Activated CD8-positive, alpha-beta T cell treated with anti-CD3 and anti-CD28 coated beads, Interleukin-2, amount 10 ng/mL, durations not matched to agents 7 days and 5 days (primary cell): Measurements from ENCODE around the gene RNF224. TPM values are rescaled to one million over a fixed set of nuclear protein-coding genes. Genes with fewer than 3 reads are reported as not detected.

ENCODE experiments used
- ATAC-seq: fragments of 150-1000 bp; cut with Tn5 transposase; one replicate; pipeline ENCODE4 v1.10.0; 2021; ENCODE audit warnings: moderate library complexity
- CTCF ChIA-PET: fragments of 350-600 bp; sonication (Branson Sonifier 250); formaldehyde crosslinking; loops from one replicate; lab custom pipeline; 2021; ENCODE audit warnings: antibody characterized with exemption; lab: Charles Lee
- POLR2A ChIA-PET: fragments of 350-600 bp; sonication (Branson Sonifier 250); formaldehyde crosslinking; loops from one replicate; lab custom pipeline; 2021; ENCODE audit warnings: antibody characterized with exemption; lab: Charles Lee
- DNase-seq: peaks from one replicate; pipeline ENCODE4 v3.0.0-alpha.2; 2020
- H3K27ac Mint-ChIP-seq: one replicate; pipeline ENCODE4 v1.8.0; 2021; ENCODE audit warnings: mild to moderate bottlenecking, mixed read lengths
- H3K27me3 Mint-ChIP-seq: one replicate; pipeline ENCODE4 v1.8.0; 2021; ENCODE audit warnings: low read depth, mixed read lengths
- H3K36me3 Mint-ChIP-seq: one replicate; pipeline ENCODE4 v1.8.0; 2021; ENCODE audit warnings: low read depth, mixed read lengths
- H3K4me1 Mint-ChIP-seq: one replicate; pipeline ENCODE4 v1.8.0; 2021; ENCODE audit warnings: low read depth, mixed read lengths
- H3K4me3 Mint-ChIP-seq: one replicate; pipeline ENCODE4 v1.8.0; 2021; ENCODE audit warnings: mild to moderate bottlenecking, mixed read lengths
- H3K9me3 Mint-ChIP-seq: one replicate; pipeline ENCODE4 v1.8.0; 2022; ENCODE audit warnings: mixed read lengths; ENCODE audit not compliant: insufficient read depth
- total RNA-seq, 2 experiments: library from RNA; stranded (reverse); gene quantifications; one replicate each; pipeline ENCODE4 v1.2.3, GENCODE V29; 2021

The RNF224 gene
- total RNA-seq, 2 experiments from 2014 or later = not detected

- no peaks in the 10 kb centered on the region for H3K9me3 Mint-ChIP-seq
- H3K27me3 Mint-ChIP-seq = no peaks in the 10 kb centered on the region
- no peak for DNase-seq
- H3K36me3 Mint-ChIP-seq = peaks cover 20% of the 10 kb centered on the region
- H3K4me1 Mint-ChIP-seq = peaks cover 42% of the 10 kb centered on the region
- ATAC-seq = no peak
- H3K27ac Mint-ChIP-seq = peak overlapping the region; percentile 32
- POLR2A ChIA-PET = interaction anchor here (3.2 kb wide), 1 partner anchor 14 kb away, joined by 20 read pairs; the partner anchor contains the start of gene TPRN
- CTCF ChIA-PET = interaction anchor here (1.7 kb wide), 1 partner anchor 50 kb away, joined by 4 read pairs; no protein-coding TSS in a partner anchor
- peak overlapping the region; percentile 90 for H3K4me3 Mint-ChIP-seq
These were observed 40.9 kb upstream of the RNF224 start for GRCh38 chr9:137186385-137186784.

- peak overlapping the region; percentile 90 for H3K4me3 Mint-ChIP-seq
- peak overlapping the region; percentile 96 for H3K27ac Mint-ChIP-seq
- DNase-seq = no peak
- CTCF ChIA-PET = interaction anchor here (1.2 to 3.4 kb wide), 6 partner anchors 11 to 119 kb away, joined by 3 to 23 read pairs (median 4); partner anchors contain the start of genes CYSRT1 and RNF224
- POLR2A ChIA-PET = interaction anchor here (0.7 to 3.2 kb wide), 12 partner anchors 11 to 243 kb away, joined by 3 to 28 read pairs (median 4); partner anchors contain the start of genes CYSRT1, RNF208, SAPCD2 and TPRN
- H3K27me3 Mint-ChIP-seq = no peaks in the 10 kb centered on the region
- H3K9me3 Mint-ChIP-seq = no peaks in the 10 kb centered on the region
- ATAC-seq = no peak
- H3K36me3 Mint-ChIP-seq = peaks cover 16% of the 10 kb centered on the region
- peaks cover 42% of the 10 kb centered on the region for H3K4me1 Mint-ChIP-seq
These were observed 39.9 kb upstream of the RNF224 start for GRCh38 chr9:137187386-137187785.

GRCh38 chr9:137188086-137188489, 39.2 kb upstream of the RNF224 start:
- ATAC-seq = no peak
- Mint-ChIP-seq H3K9me3 (no peaks in the 10 kb centered on the region), H3K4me1 (peaks cover 42% of the 10 kb centered on the region)

GRCh38 chr9:137188490-137189296, 38.6 kb upstream of the RNF224 start, which contains the start of the genes ANAPC2 and SSNA1:
TSS of gene ANAPC2 (minus strand) at chr9:137188560. CDS start at chr9:137188532, 28 bp downstream.
TSS of gene SSNA1 (plus strand) at chr9:137188676. CDS start at chr9:137188727, 51 bp downstream.
- peak within 1 kb of the TSS; percentile 97 for H3K4me3 Mint-ChIP-seq
- ChIA-PET CTCF (interaction anchor here (0.7 to 3.4 kb wide), 22 partner anchors 10 to 153 kb away, joined by 3 to 23 read pairs (median 4); partner anchors contain the start of genes CYSRT1, MAN1B1, RNF208 and RNF224), POLR2A (interaction anchor here (0.6 to 3.2 kb wide), 25 partner anchors 8 to 119 kb away, joined by 3 to 28 read pairs (median 4); partner anchors contain the start of genes CYSRT1, LRRC26, MAN1B1 and RNF208)
- no peaks in the 10 kb centered on the region for H3K9me3 Mint-ChIP-seq
- DNase-seq (peak; percentile 93), ATAC-seq (peak; percentile 81)
- H3K27ac Mint-ChIP-seq = peak within 1 kb of the TSS; percentile 97
- no peaks in the 10 kb centered on the region for H3K27me3 Mint-ChIP-seq
- H3K4me1 Mint-ChIP-seq = peaks cover 42% of the 10 kb centered on the region
- H3K36me3 Mint-ChIP-seq = peaks cover 12% of the 10 kb centered on the region

More at GRCh38 chr9:137188086-137188489, 39.2 kb upstream of the RNF224 start:
- peaks cover 16% of the 10 kb centered on the region for H3K36me3 Mint-ChIP-seq
- DNase-seq = no peak
- peak overlapping the region; percentile 90 for H3K4me3 Mint-ChIP-seq
- no peaks in the 10 kb centered on the region for H3K27me3 Mint-ChIP-seq
- peak overlapping the region; percentile 96 for H3K27ac Mint-ChIP-seq
- ChIA-PET CTCF (interaction anchor here (1.2 to 3.4 kb wide), 12 partner anchors 10 to 120 kb away, joined by 3 to 23 read pairs (median 5); partner anchors contain the start of genes CYSRT1, RNF208, RNF224 and TPRN), POLR2A (interaction anchor here (0.7 to 3.2 kb wide), 13 partner anchors 10 to 244 kb away, joined by 3 to 28 read pairs (median 4); partner anchors contain the start of genes CYSRT1, RNF208, SAPCD2 and TPRN)

- CTCF ChIA-PET = interaction anchor here (0.7 to 3.4 kb wide), 20 partner anchors 9 to 154 kb away, joined by 3 to 23 read pairs (median 4); partner anchors contain the start of genes CYSRT1, MAN1B1, RNF208 and RNF224
- DNase-seq (no peak), ATAC-seq (no peak)
- Mint-ChIP-seq H3K27me3 (no peaks in the 10 kb centered on the region), H3K27ac (peak overlapping the region; percentile 97), H3K36me3 (peaks cover 8% of the 10 kb centered on the region), H3K4me3 (peak overlapping the region; percentile 97), H3K4me1 (peaks cover 38% of the 10 kb centered on the region), H3K9me3 (no peaks in the 10 kb centered on the region)
- POLR2A ChIA-PET = interaction anchor here (0.6 to 3.2 kb wide), 21 partner anchors 9 to 120 kb away, joined by 3 to 28 read pairs (median 5); partner anchors contain the start of genes CYSRT1, LRRC26, MAN1B1 and RNF208
These were observed 37.7 kb upstream of the RNF224 start for GRCh38 chr9:137189297-137190295.

GRCh38 chr9:137190315-137190856, 36.9 kb upstream of the RNF224 start:
- H3K36me3 Mint-ChIP-seq = peaks cover 8% of the 10 kb centered on the region
- no peaks in the 10 kb centered on the region for H3K9me3 Mint-ChIP-seq
- ChIA-PET POLR2A (interaction anchor here (0.8 kb wide), 1 partner anchor 61 kb away, joined by 3 read pairs; no protein-coding TSS in a partner anchor), CTCF (interaction anchor here (1.3 to 3.4 kb wide), 5 partner anchors 8 to 71 kb away, joined by 3 to 23 read pairs (median 9); partner anchors contain the start of genes CYSRT1, RNF224 and TPRN)
- no peaks in the 10 kb centered on the region for H3K27me3 Mint-ChIP-seq
- peak overlapping the region; percentile 61 for H3K27ac Mint-ChIP-seq
- ATAC-seq (no peak), DNase-seq (no peak)
- H3K4me3 Mint-ChIP-seq = peak overlapping the region; percentile 97
- peaks cover 38% of the 10 kb centered on the region for H3K4me1 Mint-ChIP-seq

GRCh38 chr9:137191245-137191644, 36.1 kb upstream of the RNF224 start:
- ChIA-PET CTCF (interaction anchor here (1.5 to 1.7 kb wide), 2 partner anchors 36 to 72 kb away, joined by 4 read pairs; partner anchors contain the start of gene RNF224), POLR2A (interaction anchor here (0.8 to 1.3 kb wide), 2 partner anchors 14 to 62 kb away, joined by 3 to 5 read pairs; partner anchors contain the start of gene TMEM203)
- Mint-ChIP-seq H3K4me3 (no peak overlapping the region), H3K27me3 (no peaks in the 10 kb centered on the region), H3K4me1 (peaks cover 35% of the 10 kb centered on the region), H3K36me3 (peaks cover 8% of the 10 kb centered on the region), H3K9me3 (no peaks in the 10 kb centered on the region), H3K27ac (no peak overlapping the region)
- ATAC-seq (no peak), DNase-seq (no peak)

- CTCF ChIA-PET = interaction anchor here (0.7 to 1.5 kb wide), 3 partner anchors 9 to 157 kb away, joined by 3 to 4 read pairs (median 3); partner anchors contain the start of gene RNF224
- H3K36me3 Mint-ChIP-seq = peaks cover 6% of the 10 kb centered on the region
These were observed 35.4 kb upstream of the RNF224 start for GRCh38 chr9:137191691-137192447.

GRCh38 chr9:137192448-137192780, 34.9 kb upstream of the RNF224 start:
- H3K9me3 Mint-ChIP-seq = no peaks in the 10 kb centered on the region
- H3K4me1 Mint-ChIP-seq = peaks cover 23% of the 10 kb centered on the region
- peaks cover 5% of the 10 kb centered on the region for H3K36me3 Mint-ChIP-seq
- no peak for ATAC-seq
- no peak overlapping the region for H3K27ac Mint-ChIP-seq
- ChIA-PET POLR2A (interaction anchor here (0.6 to 1.6 kb wide), 3 partner anchors 13 to 58 kb away, joined by 3 to 5 read pairs (median 4); partner anchors contain the start of genes TMEM203 and TUBB4B), CTCF (interaction anchor here (0.7 to 1.5 kb wide), 3 partner anchors 9 to 158 kb away, joined by 3 to 4 read pairs (median 3); partner anchors contain the start of gene RNF224)
- H3K4me3 Mint-ChIP-seq = no peak overlapping the region
- DNase-seq = no peak
- no peaks in the 10 kb centered on the region for H3K27me3 Mint-ChIP-seq

More at GRCh38 chr9:137191691-137192447, 35.4 kb upstream of the RNF224 start:
- ATAC-seq = no peak
- Mint-ChIP-seq H3K9me3 (no peaks in the 10 kb centered on the region), H3K4me1 (peaks cover 29% of the 10 kb centered on the region), H3K4me3 (no peak overlapping the region), H3K27me3 (no peaks in the 10 kb centered on the region), H3K27ac (no peak overlapping the region)
- POLR2A ChIA-PET = interaction anchor here (0.6 to 1.3 kb wide), 2 partner anchors 13 to 57 kb away, joined by 3 to 5 read pairs; partner anchors contain the start of gene TMEM203
- DNase-seq = no peak
